ENCODE results near the gene SCAMP3. TPM values are rescaled to one million over a fixed set of nuclear protein-coding genes. Genes with fewer than 3 reads are reported as not detected.

The SCAMP3 gene
- total and polyA plus RNA-seq, 2 of the 4 experiments (the other 2 are of a cell fraction), result 30.5 to 118 TPM

- H2AK9ac ChIP-seq (replicated peaks; ENCODE audit: low read depth, low read length, poor library complexity), result no peak overlapping the region
- H2AFZ ChIP-seq (replicated peaks; ENCODE audit: low read length, poor library complexity), result no peak overlapping the region
- no peak overlapping the region for H2BK120ac ChIP-seq (ENCODE audit: low read depth, low read length)
- no peak overlapping the region for H3K18ac ChIP-seq (ENCODE audit: low read depth, low read length)
- H3K27me3 ChIP-seq (ENCODE audit: control insufficient read depth, insufficient read depth, low read length), result no peaks in the 10 kb centered on the region
- BruUV-seq (replicated peaks), result TSS peak; percentile 35
- no peak overlapping the region for H2BK20ac ChIP-seq (ENCODE audit: low read depth, low read length)
- H3K79me1 ChIP-seq (ENCODE audit: low read depth in 1 of 2, low read length in 2 of 2), result peaks cover 22 to 32% of the 10 kb centered on the region in 2 experiments
- no peaks in the 10 kb centered on the region for H3K9me3 ChIP-seq (ENCODE audit: control insufficient read depth, insufficient read depth, low read length)
- H3K36me3 ChIP-seq (ENCODE audit: control insufficient read depth, insufficient read depth, low read length), result peaks cover 36% of the 10 kb centered on the region
- 95% methylated on average over 8 of the region's 11 CpGs; no CpG with 5 or more reads in 1 of the 2 experiments for WGBS, 2 experiments (ENCODE audit: extremely low coverage in 2 of 2, insufficient read length in 1 of 2)
- H3K56ac ChIP-seq (ENCODE audit: extremely low read depth, insufficient read depth, low read length), result no peak overlapping the region
- H4K5ac ChIP-seq (ENCODE audit: low read depth, low read length), result no peak overlapping the region
- in situ Hi-C loops (cut with MboI; ENCODE audit: low sequenced_read_pairs) (no loop called here), intact Hi-C loops (cut with micrococcal nuclease) (loop anchor here (5.0 kb wide), 1 partner anchor 44 kb away; the partner anchor contains the start of gene FDPS), dilution Hi-C loops (cut with HindIII; ENCODE audit: low sequenced_read_pairs, unreplicated experiment) (no loop called here)
- no peaks in the 10 kb centered on the region for H4K20me1 ChIP-seq (ENCODE audit: insufficient read depth, low read length)
- H4K91ac ChIP-seq (ENCODE audit: insufficient read depth, low read depth, low read length), result no peak overlapping the region
- no peak overlapping the region; the same call in 1 of the 2 replicates for H3K4ac ChIP-seq (ENCODE audit: low read depth, low read length)
- peak overlapping the region in 1 of 2 experiments; percentile 96; a peak in 2 of 4 replicates for H4K8ac ChIP-seq (ENCODE audit: low read depth in 2 of 2, low read length in 2 of 2)
- H3K23ac ChIP-seq (ENCODE audit: low read depth, low read length), result no peak overlapping the region
- no peak overlapping the region for H3K9ac ChIP-seq (ENCODE audit: low read depth, low read length)
- no peak overlapping the region for H3K14ac ChIP-seq (replicated peaks; ENCODE audit: low read depth, low read length)
- CTCF ChIA-PET, result no interaction called here
- H2BK15ac ChIP-seq (ENCODE audit: low read depth, low read length), result no peak overlapping the region
- TF ChIP-seq MAFK (IDR thresholded peaks at IDR 0.05; ENCODE audit: low read depth, low read length), result no peak
- TF ChIP-seq CTCF (conservative IDR thresholded peaks at IDR 0.05; ENCODE audit: low read depth, low read length), result no peak
- TF ChIP-seq BHLHE40 (IDR thresholded peaks at IDR 0.05; ENCODE audit: low read depth, low read length), result no peak
- no peak for TF ChIP-seq RAD21 (IDR thresholded peaks at IDR 0.05; ENCODE audit: low read length)
- TF ChIP-seq SMC3 (IDR thresholded peaks at IDR 0.05; ENCODE audit: low read depth, low read length), result no peak
- TF ChIP-seq MAZ (IDR thresholded peaks at IDR 0.05; ENCODE audit: borderline replicate concordance, low read depth, low read length), result no peak
- no peak for TF ChIP-seq POLR2A (IDR thresholded peaks at IDR 0.05; ENCODE audit: low read depth, low read length)
- TF ChIP-seq CHD1 (IDR thresholded peaks at IDR 0.05; ENCODE audit: low read depth, low read length), result no peak
- TF ChIP-seq CEBPB (IDR thresholded peaks at IDR 0.05; ENCODE audit: low read depth, low read length), result no peak
- TF ChIP-seq FOS (IDR thresholded peaks at IDR 0.05; ENCODE audit: low read depth, low read length), result no peak
- TF ChIP-seq RCOR1 (IDR thresholded peaks at IDR 0.05; ENCODE audit: insufficient replicate concordance, low read length), result no peak
- no peak for TF ChIP-seq MXI1 (IDR thresholded peaks at IDR 0.05; ENCODE audit: borderline replicate concordance, low read depth, low read length)
- no peak for TF ChIP-seq RFX5 (IDR thresholded peaks at IDR 0.05; ENCODE audit: low read depth, low read length)
- no peak for TF ChIP-seq NFE2L2 (IDR thresholded peaks at IDR 0.05; ENCODE audit: low read depth, low read length)
- TF ChIP-seq ELK1 (IDR thresholded peaks at IDR 0.05; ENCODE audit: borderline replicate concordance, low read depth, low read length), result no peak
- TF ChIP-seq, protein P1, sequence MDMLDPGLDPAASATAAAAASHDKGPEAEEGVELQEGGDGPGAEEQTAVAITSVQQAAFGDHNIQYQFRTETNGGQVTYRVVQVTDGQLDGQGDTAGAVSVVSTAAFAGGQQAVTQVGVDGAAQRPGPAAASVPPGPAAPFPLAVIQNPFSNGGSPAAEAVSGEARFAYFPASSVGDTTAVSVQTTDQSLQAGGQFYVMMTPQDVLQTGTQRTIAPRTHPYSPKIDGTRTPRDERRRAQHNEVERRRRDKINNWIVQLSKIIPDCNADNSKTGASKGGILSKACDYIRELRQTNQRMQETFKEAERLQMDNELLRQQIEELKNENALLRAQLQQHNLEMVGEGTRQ (IDR thresholded peaks at IDR 0.05; ENCODE audit: low read depth, low read length), result no peak
- H3K4me2 ChIP-seq (ENCODE audit: low read depth, low read length), result no peak overlapping the region
- no peak overlapping the region for H2BK5ac ChIP-seq (ENCODE audit: low read depth, low read length, poor library complexity, severe bottlenecking)
- no peak overlapping the region for H2AK5ac ChIP-seq (ENCODE audit: low read depth, low read length)
- no peak overlapping the region for H3K4me3 ChIP-seq (ENCODE audit: insufficient read depth, low read depth, low read length)
- H3K9me1 ChIP-seq (ENCODE audit: insufficient read depth, low read length), result peaks cover 4% of the 10 kb centered on the region; the same call in 1 of the 2 replicates
- no peak for ATAC-seq (ENCODE audit: low read depth)
- no peak for DNase-seq
- no peak overlapping the region for H3K27ac ChIP-seq (ENCODE audit: insufficient read depth, low read length)
- POLR2A ChIA-PET (ENCODE audit: unreplicated experiment), result no interaction called here
- H3K4me1 ChIP-seq (ENCODE audit: control insufficient read depth, insufficient read depth, low read length), result peaks cover 2% of the 10 kb centered on the region
Measured at GRCh38 chr1:155263067-155263466, 907 bp upstream of the SCAMP3 start.
